HepG2 (cell line): ENCODE results near the gene LRRIQ4. TPM values are rescaled to one million over a fixed set of nuclear protein-coding genes. Genes with fewer than 3 reads are reported as not detected.

Experiments
- CENPT ChIP-seq: sonication (generic); formaldehyde crosslinking; IDR thresholded peaks from 2 replicates; pipeline ENCODE4 v1.8.0; 2022; ENCODE audit warnings: low read depth, mild to moderate bottlenecking, moderate library complexity, missing genetic modification reagents
- DPF2 ChIP-seq: sonication (generic); formaldehyde crosslinking; IDR thresholded peaks from 2 replicates; pipeline ENCODE4 v1.4.0; 2020; ENCODE audit warnings: mild to moderate bottlenecking, low read depth, missing genetic modification reagents, borderline replicate concordance
- FOXA3 ChIP-seq: IDR thresholded peaks from 2 replicates; pipeline ENCODE4 v1.6.1; 2016; ENCODE audit warnings: missing genetic modification reagents, missing compliant biosample characterization
- GFI1 ChIP-seq: sonication (generic); formaldehyde crosslinking; IDR thresholded peaks from 2 replicates; pipeline ENCODE4 v1.5.0; 2020; ENCODE audit warnings: missing genetic modification reagents, mild to moderate bottlenecking, borderline replicate concordance
- KDM4B ChIP-seq: sonication (generic); formaldehyde crosslinking; IDR thresholded peaks from 2 replicates; pipeline ENCODE4 v1.4.0; 2020; ENCODE audit warnings: missing genetic modification reagents
- KLF12 ChIP-seq: sonication (generic); formaldehyde crosslinking; IDR thresholded peaks from 2 replicates; pipeline ENCODE4 v1.4.0; 2020; ENCODE audit warnings: missing genetic modification reagents, borderline replicate concordance
- KMT2B ChIP-seq: IDR thresholded peaks from 2 replicates; pipeline ENCODE4 v1.6.1; 2016; ENCODE audit warnings: missing genetic modification reagents, missing compliant biosample characterization
- NCOR1 ChIP-seq: fragments of 200-600 bp; sonication (generic); IDR thresholded peaks from 2 replicates; pipeline ENCODE4 v1.7.0; 2017; ENCODE audit warnings: antibody characterized with exemption, low read length, borderline replicate concordance
- U2AF1 ChIP-seq: fragments of 200-400 bp; formaldehyde crosslinking; optimal IDR thresholded peaks from 2 replicates; pipeline ENCODE3; 2017; ENCODE audit warnings: mild to moderate bottlenecking, low read depth, low read length
- ZFP1 ChIP-seq: IDR thresholded peaks from 2 replicates; pipeline ENCODE4 v1.6.1; 2016
- ZNF263 ChIP-seq: sonication (generic); formaldehyde crosslinking; IDR thresholded peaks from 2 replicates; pipeline ENCODE4 v1.4.0; 2020; ENCODE audit warnings: missing genetic modification reagents
- ZNF432 ChIP-seq: sonication (generic); formaldehyde crosslinking; IDR thresholded peaks from 2 replicates; pipeline ENCODE4 v1.5.0; 2020; ENCODE audit warnings: missing genetic modification reagents, mild to moderate bottlenecking, borderline replicate concordance
- ZNF589 ChIP-seq: sonication (generic); formaldehyde crosslinking; conservative IDR thresholded peaks from 2 replicates; pipeline ENCODE4 v1.8.0; 2022; ENCODE audit warnings: mild to moderate bottlenecking, moderate library complexity, missing genetic modification reagents
- ZNF619 ChIP-seq: sonication (generic); formaldehyde crosslinking; IDR thresholded peaks from 2 replicates; pipeline ENCODE4 v1.4.0; 2020; ENCODE audit warnings: mild to moderate bottlenecking, missing genetic modification reagents
- ZNF772 ChIP-seq: sonication (generic); formaldehyde crosslinking; IDR thresholded peaks from 2 replicates; pipeline ENCODE4 v1.5.0; 2020; ENCODE audit warnings: mild to moderate bottlenecking, missing genetic modification reagents
- polyA plus RNA-seq, 8 experiments: library from polyadenylated mRNA; depleted of rRNA in 3 of 8; stranded (reverse) in 7 of 8; unstranded in 1 of 8; fragments of >200 nt; fragmentation: Illumina TruSeq in 4 of 8; extraction: Trizol in 4 of 8; gene quantifications; 2 replicates each; pipeline versions ENCODE4 v1.2.1 to v1.2.3, GENCODE V29; 2011 to 2016; ENCODE audit warnings: low read depth in 4 of 8, missing spikeins in 1 of 8, mixed read lengths in 1 of 8; ENCODE audit not compliant: insufficient read depth in 1 of 8
- total RNA-seq, 5 experiments: library from RNA; depleted of rRNA; stranded (reverse); fragments of >200 nt; fragmentation: Illumina TruSeq; extraction: Trizol; gene quantifications; 2 replicates each; pipeline ENCODE4 v1.2.3, GENCODE V29; 2016; ENCODE audit warnings: low read depth in 1 of 5
- TF ChIP-seq, protein P1 (sequence below): sonication (generic); formaldehyde crosslinking; conservative IDR thresholded peaks from 2 replicates; pipeline ENCODE4 v1.4.0; 2020; ENCODE audit warnings: missing genetic modification reagents
- TF ChIP-seq, protein P2 (sequence below): sonication (generic); formaldehyde crosslinking; IDR thresholded peaks from 2 replicates; pipeline ENCODE4 v1.5.0; 2020; ENCODE audit warnings: missing genetic modification reagents
- TF ChIP-seq, protein P3 (sequence below): sonication (generic); formaldehyde crosslinking; IDR thresholded peaks from 2 replicates; pipeline ENCODE4 v1.8.1; 2022; ENCODE audit warnings: low read depth, mild to moderate bottlenecking, missing genetic modification reagents
- TF ChIP-seq, protein P4 (sequence below): IDR thresholded peaks from 2 replicates; pipeline ENCODE4 v1.6.1; 2016; ENCODE audit warnings: low read depth
- TF ChIP-seq, protein P5 (sequence below): sonication (generic); formaldehyde crosslinking; IDR thresholded peaks from 2 replicates; pipeline ENCODE4 v1.4.0; 2020; ENCODE audit warnings: mild to moderate bottlenecking, low read depth, missing genetic modification reagents

The LRRIQ4 gene
- total and polyA plus RNA-seq, 2 of the 13 experiments (the other 11 are each of a cell fraction or from before 2014, with no cell fraction given): not detected

DNA sequence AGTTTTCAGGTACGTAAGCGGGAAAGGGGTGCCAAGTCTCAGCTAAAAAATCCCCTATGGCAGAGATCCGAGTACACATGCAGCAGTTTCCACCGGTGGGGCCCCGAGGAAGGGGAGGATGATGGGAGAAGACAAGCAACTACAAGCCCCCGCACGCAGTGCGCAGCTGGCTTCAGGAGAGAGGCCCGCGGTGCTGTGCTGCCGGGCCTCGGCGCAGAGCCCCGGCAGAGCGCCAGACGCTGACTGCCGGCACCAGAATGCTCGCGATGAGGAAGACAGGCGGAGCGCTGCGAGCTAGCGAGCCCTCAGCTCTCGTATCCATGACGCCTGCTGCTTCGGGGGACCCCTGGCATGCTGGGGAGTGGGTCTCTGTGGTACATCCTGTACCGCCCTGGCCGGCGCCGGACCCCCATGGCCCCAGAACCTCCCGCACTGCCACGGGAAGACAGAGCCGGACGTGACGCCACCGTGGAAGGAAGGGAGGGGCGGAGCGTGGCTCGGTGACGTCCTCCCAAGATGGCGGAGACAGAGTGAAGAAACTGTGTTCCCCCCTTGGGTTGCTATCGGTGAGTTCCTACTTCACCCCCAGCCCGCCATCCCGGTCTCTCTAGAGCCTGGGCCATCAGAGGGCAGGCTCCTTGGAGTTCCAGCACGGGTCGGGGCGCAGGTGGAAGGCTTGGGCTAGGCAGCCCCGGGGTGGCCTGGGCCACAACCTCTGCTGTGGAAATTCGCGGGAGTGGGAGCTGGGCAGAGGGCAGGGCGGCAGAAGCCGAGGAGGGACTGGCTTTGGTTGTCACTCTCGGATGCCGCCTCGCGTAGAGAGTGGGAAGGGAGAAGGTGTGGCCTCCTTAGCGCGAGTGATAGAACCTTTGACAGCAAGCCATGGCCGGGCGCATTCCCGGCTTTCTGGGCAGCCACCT is 39.5 kb upstream of the LRRIQ4 start, which contains the start of gene MYNN (continued):
- peak; percentile 89 for TF ChIP-seq KMT2B (CRISPR knock-in tag)
- peak; percentile 56; the same call in 1 of the 2 replicates for TF ChIP-seq GFI1 (CRISPR knock-in tag)
- no peak for TF ChIP-seq NCOR1
- TF ChIP-seq, protein P1, sequence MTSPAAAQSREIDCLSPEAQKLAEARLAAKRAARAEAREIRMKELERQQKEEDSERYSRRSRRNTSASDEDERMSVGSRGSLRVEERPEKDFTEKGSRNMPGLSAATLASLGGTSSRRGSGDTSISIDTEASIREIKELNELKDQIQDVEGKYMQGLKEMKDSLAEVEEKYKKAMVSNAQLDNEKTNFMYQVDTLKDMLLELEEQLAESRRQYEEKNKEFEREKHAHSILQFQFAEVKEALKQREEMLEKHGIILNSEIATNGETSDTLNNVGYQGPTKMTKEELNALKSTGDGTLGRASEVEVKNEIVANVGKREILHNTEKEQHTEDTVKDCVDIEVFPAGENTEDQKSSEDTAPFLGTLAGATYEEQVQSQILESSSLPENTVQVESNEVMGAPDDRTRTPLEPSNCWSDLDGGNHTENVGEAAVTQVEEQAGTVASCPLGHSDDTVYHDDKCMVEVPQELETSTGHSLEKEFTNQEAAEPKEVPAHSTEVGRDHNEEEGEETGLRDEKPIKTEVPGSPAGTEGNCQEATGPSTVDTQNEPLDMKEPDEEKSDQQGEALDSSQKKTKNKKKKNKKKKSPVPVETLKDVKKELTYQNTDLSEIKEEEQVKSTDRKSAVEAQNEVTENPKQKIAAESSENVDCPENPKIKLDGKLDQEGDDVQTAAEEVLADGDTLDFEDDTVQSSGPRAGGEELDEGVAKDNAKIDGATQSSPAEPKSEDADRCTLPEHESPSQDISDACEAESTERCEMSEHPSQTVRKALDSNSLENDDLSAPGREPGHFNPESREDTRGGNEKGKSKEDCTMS (CRISPR knock-in tag): no peak
- TF ChIP-seq DPF2 (CRISPR knock-in tag): no peak
- peak; percentile 93; the same call in 1 of the 2 replicates for TF ChIP-seq ZNF772
- TF ChIP-seq ZNF619 (CRISPR knock-in tag): peak; percentile 86; the same call in 1 of the 2 replicates
- TF ChIP-seq, protein P2, sequence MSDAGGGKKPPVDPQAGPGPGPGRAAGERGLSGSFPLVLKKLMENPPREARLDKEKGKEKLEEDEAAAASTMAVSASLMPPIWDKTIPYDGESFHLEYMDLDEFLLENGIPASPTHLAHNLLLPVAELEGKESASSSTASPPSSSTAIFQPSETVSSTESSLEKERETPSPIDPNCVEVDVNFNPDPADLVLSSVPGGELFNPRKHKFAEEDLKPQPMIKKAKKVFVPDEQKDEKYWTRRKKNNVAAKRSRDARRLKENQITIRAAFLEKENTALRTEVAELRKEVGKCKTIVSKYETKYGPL (CRISPR knock-in tag): 0 out of 2 replicates have a peak, but pooled peaks have one; percentile 54
- TF ChIP-seq FOXA3 (CRISPR knock-in tag): no peak
- peak; percentile 73; the same call in 1 of the 2 replicates for TF ChIP-seq CENPT (CRISPR knock-in tag)
- TF ChIP-seq, protein P3, sequence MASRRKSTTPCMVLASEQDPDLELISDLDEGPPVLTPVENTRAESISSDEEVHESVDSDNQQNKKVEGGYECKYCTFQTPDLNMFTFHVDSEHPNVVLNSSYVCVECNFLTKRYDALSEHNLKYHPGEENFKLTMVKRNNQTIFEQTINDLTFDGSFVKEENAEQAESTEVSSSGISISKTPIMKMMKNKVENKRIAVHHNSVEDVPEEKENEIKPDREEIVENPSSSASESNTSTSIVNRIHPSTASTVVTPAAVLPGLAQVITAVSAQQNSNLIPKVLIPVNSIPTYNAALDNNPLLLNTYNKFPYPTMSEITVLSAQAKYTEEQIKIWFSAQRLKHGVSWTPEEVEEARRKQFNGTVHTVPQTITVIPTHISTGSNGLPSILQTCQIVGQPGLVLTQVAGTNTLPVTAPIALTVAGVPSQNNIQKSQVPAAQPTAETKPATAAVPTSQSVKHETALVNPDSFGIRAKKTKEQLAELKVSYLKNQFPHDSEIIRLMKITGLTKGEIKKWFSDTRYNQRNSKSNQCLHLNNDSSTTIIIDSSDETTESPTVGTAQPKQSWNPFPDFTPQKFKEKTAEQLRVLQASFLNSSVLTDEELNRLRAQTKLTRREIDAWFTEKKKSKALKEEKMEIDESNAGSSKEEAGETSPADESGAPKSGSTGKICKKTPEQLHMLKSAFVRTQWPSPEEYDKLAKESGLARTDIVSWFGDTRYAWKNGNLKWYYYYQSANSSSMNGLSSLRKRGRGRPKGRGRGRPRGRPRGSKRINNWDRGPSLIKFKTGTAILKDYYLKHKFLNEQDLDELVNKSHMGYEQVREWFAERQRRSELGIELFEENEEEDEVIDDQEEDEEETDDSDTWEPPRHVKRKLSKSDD (CRISPR knock-in tag): peak; percentile 96
- 0 out of 2 replicates have a peak, but pooled peaks have one; percentile 51 for TF ChIP-seq ZFP1 (CRISPR knock-in tag)
- no peak for TF ChIP-seq U2AF1
- peak; percentile 53 for TF ChIP-seq ZNF263 (CRISPR knock-in tag)
- TF ChIP-seq, protein P4, sequence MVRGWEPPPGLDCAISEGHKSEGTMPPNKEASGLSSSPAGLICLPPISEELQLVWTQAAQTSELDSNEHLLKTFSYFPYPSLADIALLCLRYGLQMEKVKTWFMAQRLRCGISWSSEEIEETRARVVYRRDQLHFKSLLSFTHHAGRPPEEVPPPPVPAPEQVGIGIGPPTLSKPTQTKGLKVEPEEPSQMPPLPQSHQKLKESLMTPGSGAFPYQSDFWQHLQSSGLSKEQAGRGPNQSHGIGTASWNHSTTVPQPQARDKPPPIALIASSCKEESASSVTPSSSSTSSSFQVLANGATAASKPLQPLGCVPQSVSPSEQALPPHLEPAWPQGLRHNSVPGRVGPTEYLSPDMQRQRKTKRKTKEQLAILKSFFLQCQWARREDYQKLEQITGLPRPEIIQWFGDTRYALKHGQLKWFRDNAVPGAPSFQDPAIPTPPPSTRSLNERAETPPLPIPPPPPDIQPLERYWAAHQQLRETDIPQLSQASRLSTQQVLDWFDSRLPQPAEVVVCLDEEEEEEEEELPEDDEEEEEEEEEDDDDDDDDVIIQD: peak; percentile 42; the same call in 1 of the 2 replicates
- 0 out of 2 replicates have a peak, but pooled peaks have one; percentile 45 for TF ChIP-seq KLF12 (CRISPR knock-in tag)
- TF ChIP-seq, protein P5, sequence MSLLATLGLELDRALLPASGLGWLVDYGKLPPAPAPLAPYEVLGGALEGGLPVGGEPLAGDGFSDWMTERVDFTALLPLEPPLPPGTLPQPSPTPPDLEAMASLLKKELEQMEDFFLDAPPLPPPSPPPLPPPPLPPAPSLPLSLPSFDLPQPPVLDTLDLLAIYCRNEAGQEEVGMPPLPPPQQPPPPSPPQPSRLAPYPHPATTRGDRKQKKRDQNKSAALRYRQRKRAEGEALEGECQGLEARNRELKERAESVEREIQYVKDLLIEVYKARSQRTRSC (CRISPR knock-in tag): no peak; the same call in 1 of the 2 replicates
- TF ChIP-seq ZNF589 (CRISPR knock-in tag): peak; percentile 36; the same call in 1 of the 2 replicates
- no peak; the same call in 1 of the 2 replicates for TF ChIP-seq KDM4B
- no peak for TF ChIP-seq ZNF432 (CRISPR knock-in tag)
